Hepatic stellate cell (primary cell): Measurements from ENCODE around the gene ESRRG.
"Not testable (repeated sequence)": the region's sequence is repeated elsewhere in the genome, so short reads cannot be mapped to it uniquely, and the experiment has no call there.

Experiments used
- DNase-seq: peaks from one replicate; pipeline ENCODE4 v3.0.0; 2011; ENCODE audit warnings: low spot score

The ESRRG gene

GRCh38 chr1:216704065-216704464 lies 19.2 kb downstream of the ESRRG start:
- DNase-seq: not testable (repeated sequence)

- no peak for DNase-seq
Measured at GRCh38 chr1:216702170-216702569, 21.1 kb downstream of the ESRRG start.

- DNase-seq: no peak
Measured at GRCh38 chr1:216700779-216701178, 22.4 kb downstream of the ESRRG start.

GRCh38 chr1:216691710-216692109 lies 31.5 kb downstream of the ESRRG start:
- DNase-seq: no peak

DNA sequence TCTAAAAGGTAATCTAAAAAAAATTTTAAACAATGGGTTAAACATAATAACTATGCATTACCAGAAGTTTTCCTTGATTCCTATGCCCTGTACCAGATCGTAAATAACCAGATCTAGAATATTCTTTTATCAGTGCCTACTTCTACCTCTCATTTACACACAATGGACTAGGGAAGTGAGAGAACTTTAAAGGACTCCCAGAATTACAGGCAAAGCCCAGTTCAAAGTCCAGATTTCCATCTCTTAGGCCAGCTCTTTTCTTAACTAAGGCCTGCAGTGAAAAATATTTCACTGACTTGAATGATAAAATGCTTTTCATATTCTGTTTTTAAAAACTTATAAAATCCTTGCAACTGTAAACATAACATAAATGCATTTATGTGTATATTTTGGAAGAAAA lies 32.6 kb downstream of the ESRRG start:
- DNase-seq: no peak

DNA sequence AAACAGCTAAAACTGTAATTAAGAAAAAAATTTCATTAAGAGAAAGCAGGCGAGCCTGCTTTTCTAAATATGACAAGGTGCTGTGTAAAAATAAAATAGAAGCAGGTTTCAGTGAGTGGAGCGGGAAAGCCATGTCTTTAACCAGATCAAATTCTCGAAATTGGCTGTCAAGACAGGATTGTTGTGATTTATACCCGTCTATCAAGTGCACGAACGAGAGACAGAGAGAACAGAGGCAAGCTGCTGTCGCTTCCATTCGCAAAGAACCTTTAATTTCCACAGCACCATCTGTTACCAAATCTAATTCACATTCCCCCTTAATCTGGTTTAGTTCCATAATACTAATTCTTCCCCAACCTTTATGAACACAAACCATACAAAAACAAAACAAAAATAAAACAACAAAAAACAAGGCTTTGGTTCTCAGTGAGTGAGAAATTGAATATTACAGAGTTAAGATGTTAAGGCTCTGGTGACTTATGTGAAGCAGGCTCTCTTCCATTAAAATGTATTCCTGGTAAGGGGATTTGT lies 35.0 kb downstream of the ESRRG start:
- DNase-seq: no peak

DNA sequence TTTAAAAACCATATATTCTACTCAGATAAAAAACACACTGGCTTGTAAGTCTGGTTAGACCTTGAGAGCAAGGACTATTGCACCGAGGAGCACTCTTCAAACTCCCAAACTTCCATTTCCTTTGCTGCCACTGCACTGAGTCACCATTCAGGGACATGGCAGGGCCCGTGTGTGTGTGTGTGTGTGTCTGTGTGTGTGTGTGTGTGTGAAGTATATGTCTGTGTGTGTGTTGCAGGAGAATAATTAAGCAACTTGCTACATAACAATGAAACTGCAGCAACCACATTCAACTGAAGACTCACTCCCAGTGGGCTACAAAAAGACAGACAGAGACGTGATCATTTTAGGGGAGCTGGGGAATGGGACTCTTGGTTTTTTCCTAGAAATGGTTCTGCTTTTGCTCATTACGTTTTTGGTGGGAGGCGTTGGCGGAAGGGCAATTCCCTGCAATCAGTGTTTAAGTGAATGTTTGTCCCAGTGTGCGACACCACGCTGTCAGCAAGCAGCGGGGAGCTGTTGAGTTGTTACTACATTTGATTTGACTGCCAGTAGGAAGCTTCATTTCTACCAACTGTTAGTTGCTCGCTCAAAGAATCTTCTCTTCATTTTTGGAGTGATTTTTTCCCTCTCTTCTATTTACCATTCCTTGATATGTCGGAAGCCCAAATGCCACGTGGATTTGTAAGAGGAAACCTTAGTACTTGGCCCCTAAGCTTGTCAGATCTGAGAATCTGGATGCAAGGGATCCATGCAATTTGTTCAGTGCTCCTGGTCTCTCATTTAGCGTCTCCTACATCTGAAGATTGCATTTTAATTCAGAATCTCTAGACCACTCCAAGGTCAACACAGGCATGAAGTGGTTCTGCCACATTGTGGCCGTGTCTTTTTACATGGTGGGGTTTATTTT lies 36.1 kb downstream of the ESRRG start:
- no peak for DNase-seq

- DNase-seq: no peak
Measured at GRCh38 chr1:216682752-216683151, 40.5 kb downstream of the ESRRG start.

GRCh38 chr1:216679108-216679507 lies 44.1 kb downstream of the ESRRG start:
- DNase-seq: no peak

- DNase-seq: peak; percentile 1
Measured at GRCh38 chr1:216670118-216670883, 52.9 kb downstream of the ESRRG start.

DNA sequence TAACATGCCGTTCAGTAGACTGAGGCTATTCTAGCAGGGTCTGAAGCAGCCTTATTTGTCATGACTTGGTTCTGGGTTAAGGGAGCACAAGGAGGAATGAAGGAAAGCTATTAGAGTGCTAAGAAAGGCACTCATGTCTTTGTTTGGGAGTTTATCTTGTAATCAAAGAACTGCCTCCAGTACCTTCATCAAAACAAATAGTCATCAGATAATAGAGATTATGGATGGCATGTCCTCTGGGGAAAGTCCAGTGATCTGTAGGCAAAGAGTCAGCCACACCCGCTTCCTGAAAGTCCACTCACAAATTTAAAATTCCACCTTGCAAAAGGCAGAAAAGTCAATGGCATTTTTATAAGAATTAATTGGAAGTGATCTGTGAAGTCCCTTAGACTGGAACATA lies 56.8 kb downstream of the ESRRG start:
- DNase-seq: no peak

DNA sequence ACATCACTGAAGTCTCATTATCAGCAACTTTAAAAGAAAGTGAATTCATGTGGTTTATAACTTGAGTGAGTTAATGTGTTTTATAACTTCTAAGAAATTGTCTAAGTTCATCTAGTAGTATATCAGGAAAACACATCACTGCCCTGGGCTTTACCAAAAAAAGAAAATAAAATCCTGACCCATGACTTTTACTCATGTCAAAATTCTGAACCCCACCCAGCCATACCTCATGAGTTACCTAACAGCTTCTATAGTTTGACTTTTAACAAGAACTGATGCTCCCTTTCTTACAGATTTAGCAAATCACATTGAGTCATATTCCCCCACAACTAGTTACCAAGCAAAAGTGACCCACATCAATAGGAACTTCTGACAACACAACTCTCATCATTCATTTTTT lies 57.4 kb downstream of the ESRRG start:
- no peak for DNase-seq

GRCh38 chr1:216665406-216665805 lies 57.8 kb downstream of the ESRRG start:
- DNase-seq: no peak

GRCh38 chr1:216662681-216663080 lies 60.5 kb downstream of the ESRRG start:
- no peak for DNase-seq

DNA sequence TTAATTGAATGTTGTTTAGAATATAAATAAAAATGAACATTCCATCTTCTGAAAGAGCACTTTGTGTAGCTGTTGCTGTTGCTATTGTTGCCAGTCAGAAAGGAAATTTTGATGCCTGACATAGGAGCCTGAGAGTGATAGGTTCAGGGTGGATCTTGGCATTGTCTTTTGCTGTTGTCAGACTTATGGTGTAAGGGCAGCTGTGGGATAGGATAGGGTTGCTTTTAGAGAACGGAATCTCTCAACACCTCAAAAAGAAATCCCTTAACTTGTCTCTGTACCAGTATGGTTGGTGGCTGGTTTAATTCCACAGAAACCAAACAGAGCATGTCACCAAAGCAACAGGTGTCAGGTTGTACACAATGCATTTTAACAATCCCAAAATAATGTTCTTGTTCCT lies 62.7 kb downstream of the ESRRG start:
- no peak for DNase-seq

GRCh38 chr1:216653001-216653400 lies 70.2 kb downstream of the ESRRG start:
- no peak for DNase-seq

DNA sequence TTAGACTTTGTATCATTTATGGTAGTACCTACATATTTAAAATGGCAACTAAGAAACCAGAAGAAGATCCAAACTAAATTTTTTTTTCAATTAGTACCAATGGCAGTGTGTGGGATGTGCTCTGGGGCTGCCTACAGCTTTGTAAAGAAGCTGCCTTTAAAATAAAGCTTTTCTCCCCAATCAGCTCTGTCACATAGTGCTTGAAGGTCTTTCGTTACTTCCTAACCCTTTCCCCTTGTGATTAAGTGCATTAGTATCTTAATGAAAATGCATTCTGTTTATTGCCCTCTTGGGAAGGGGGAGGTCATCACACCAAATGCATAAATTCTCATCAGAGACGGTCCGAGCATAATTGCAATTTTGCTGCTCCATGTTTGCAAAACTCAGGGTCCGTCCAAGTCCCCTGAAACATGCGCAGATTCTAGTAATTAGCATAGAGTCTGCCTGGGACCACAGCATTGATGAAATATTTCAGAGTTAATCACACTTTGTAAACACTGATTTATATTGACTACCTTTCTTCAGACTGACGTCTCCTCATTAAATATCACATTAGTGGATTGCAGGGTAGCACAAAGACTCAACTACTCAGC lies 71.3 kb downstream of the ESRRG start:
- no peak for DNase-seq

- DNase-seq: no peak
Measured at GRCh38 chr1:216643176-216643575, 80.1 kb downstream of the ESRRG start.

DNA sequence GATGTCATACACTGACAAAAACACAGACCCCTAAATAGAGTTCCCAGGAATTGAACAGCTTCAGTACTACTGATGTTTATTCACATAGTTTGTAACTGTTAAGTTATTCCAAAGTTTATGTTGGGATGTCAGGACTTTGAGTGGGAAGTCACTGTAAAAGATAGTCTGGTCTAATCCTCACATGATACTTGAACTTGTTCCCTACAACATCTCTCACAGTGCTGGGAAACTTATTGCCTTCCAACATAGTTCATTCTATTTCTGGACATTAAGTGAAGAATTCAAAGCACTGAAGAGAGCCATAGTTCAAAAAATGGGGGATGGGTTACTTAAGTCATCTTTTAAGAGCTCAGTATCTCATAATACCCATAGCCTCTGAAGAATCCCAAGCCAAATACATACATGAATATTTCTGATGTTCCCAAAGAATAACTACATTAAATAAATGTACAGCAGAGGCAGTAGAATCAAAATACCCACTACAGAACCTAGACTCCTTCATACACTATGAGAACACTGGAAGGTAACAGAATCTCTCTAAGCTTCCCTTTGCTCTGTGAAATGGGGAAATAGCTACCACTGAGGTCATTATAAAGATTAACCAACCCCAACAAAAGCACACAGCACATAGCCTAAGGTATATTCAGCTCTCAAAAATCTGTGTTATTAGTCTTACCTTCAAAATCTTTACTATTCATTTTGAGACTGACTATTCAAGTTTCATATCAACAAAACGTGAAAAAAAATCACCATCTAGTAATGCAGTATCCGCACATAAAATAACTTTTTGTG lies 81.4 kb downstream of the ESRRG start:
- no peak for DNase-seq

DNA sequence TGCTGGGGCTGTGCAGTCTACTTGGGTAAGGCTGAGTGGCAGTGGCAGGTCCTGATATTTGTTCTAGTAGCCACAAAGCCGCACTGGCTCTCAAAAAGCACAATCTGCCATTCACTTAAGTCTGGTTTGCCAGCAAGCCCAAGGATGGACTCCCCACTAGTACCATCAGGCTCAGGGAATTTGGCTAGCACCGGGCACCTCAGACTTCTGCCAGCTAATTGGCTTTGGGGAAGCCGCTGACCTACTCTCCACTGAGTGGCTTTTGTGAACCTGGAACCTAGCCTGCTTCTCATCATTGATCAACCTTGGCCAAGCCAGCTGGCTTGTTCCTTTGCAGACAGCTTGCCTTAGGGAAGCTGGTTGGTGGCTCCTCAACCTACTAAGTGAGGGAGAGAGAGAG lies 83.1 kb downstream of the ESRRG start:
- no peak for DNase-seq

- no peak for DNase-seq
Measured at GRCh38 chr1:216632980-216633379, 90.2 kb downstream of the ESRRG start.

GRCh38 chr1:216630532-216630931 lies 92.7 kb downstream of the ESRRG start:
- no peak for DNase-seq
